DOHH2 (cell line): Measurements from ENCODE around the gene SPAG16.

ENCODE experiments used
- H3F3A ChIP-seq: fragments of 200-600 bp; sonication (generic), shearing (Covaris generic); 2 replicates; pipeline ENCODE4 v1.6.0; 2016; ENCODE audit warnings: antibody characterized with exemption, mild to moderate bottlenecking; ENCODE audit not compliant: control insufficient read depth, insufficient read depth
- H3K27ac ChIP-seq: fragments of 200-600 bp; sonication (generic); 2 replicates; pipeline ENCODE4 v1.5.1; 2014; ENCODE audit warnings: low read depth, mild to moderate bottlenecking, low read length, moderate library complexity
- H3K27me3 ChIP-seq: fragments of 200-600 bp; sonication (generic); 2 replicates; pipeline ENCODE4 v1.6.1; 2014; ENCODE audit warnings: mild to moderate bottlenecking, low read length, mixed read lengths; ENCODE audit not compliant: control insufficient read depth
- H3K36me3 ChIP-seq: fragments of 200-600 bp; sonication (generic); 2 replicates; pipeline ENCODE4 v1.6.1; 2014; ENCODE audit warnings: mild to moderate bottlenecking, low read length, moderate library complexity, mixed read lengths; ENCODE audit not compliant: control insufficient read depth
- H3K4me1 ChIP-seq: fragments of 200-600 bp; sonication (generic); 2 replicates; pipeline ENCODE4 v1.6.1; 2014; ENCODE audit warnings: mild to moderate bottlenecking, low read length, mixed read lengths; ENCODE audit not compliant: control insufficient read depth
- H3K4me2 ChIP-seq: fragments of 200-600 bp; sonication (generic); 2 replicates; pipeline ENCODE4 v1.6.0; 2014; ENCODE audit warnings: mild to moderate bottlenecking, low read length, moderate library complexity
- H3K4me3 ChIP-seq: fragments of 200-600 bp; sonication (generic); 2 replicates; pipeline ENCODE4 v1.5.1; 2014; ENCODE audit warnings: mild to moderate bottlenecking, low read length, mixed read lengths
- H3K79me2 ChIP-seq: fragments of 200-600 bp; sonication (generic); 2 replicates; pipeline ENCODE4 v1.6.1; 2014; ENCODE audit warnings: mild to moderate bottlenecking, low read length, mixed read lengths; ENCODE audit not compliant: control insufficient read depth
- H3K9me2 ChIP-seq: fragments of 200-600 bp; sonication (generic); replicated peaks from 2 replicates; pipeline ENCODE4 v1.6.1; 2014; ENCODE audit warnings: mild to moderate bottlenecking, low read length, mixed read lengths; ENCODE audit not compliant: control insufficient read depth
- H3K9me3 ChIP-seq: fragments of 200-600 bp; sonication (generic); 2 replicates; pipeline ENCODE4 v1.6.1; 2014; ENCODE audit warnings: antibody characterized with exemption, low read length, mixed read lengths; ENCODE audit not compliant: control insufficient read depth, insufficient read depth
- H4K20me1 ChIP-seq: fragments of 200-600 bp; sonication (generic); 2 replicates; pipeline ENCODE4 v1.6.0; 2014; ENCODE audit warnings: low read depth, mild to moderate bottlenecking, antibody characterized with exemption, low read length, moderate library complexity; ENCODE audit not compliant: control insufficient read depth, insufficient read depth
- EZH2phosphoT487 ChIP-seq: fragments of 200-600 bp; sonication (generic); IDR thresholded peaks from 2 replicates; pipeline ENCODE4 v1.6.1; 2017; ENCODE audit warnings: borderline replicate concordance, mild to moderate bottlenecking, antibody characterized with exemption, low read length, moderate library complexity, mixed read lengths
- TF ChIP-seq, protein P1 (sequence below): fragments of 200-600 bp; sonication (generic); IDR thresholded peaks from one replicate; pipeline ENCODE4 v1.5.1; 2014; ENCODE audit warnings: antibody characterized with exemption, mild to moderate bottlenecking, low read depth, low read length; ENCODE audit not compliant: poor library complexity, severe bottlenecking

The SPAG16 gene

DNA sequence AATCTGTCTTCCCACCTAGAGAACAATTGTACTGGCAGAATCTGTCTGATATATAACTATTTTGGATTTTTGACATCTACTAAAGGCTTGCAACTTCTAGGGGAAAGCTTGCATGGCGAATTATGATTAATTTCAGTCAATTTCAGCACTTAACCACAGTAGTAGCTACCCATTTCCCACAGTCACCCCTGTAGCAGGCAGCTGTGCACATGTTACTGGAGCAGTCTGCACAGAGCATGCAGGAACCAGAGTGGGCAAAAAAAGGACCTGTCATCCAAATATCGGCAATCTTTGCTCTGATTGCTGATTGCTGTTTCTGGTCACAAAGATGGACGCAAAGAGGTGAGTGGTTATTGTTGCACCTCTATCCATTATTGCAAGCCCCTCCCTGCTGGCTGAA, 473.3 kb downstream of the SPAG16 start:
- H3K27ac ChIP-seq = no peak overlapping the region
- TF ChIP-seq, protein P1, sequence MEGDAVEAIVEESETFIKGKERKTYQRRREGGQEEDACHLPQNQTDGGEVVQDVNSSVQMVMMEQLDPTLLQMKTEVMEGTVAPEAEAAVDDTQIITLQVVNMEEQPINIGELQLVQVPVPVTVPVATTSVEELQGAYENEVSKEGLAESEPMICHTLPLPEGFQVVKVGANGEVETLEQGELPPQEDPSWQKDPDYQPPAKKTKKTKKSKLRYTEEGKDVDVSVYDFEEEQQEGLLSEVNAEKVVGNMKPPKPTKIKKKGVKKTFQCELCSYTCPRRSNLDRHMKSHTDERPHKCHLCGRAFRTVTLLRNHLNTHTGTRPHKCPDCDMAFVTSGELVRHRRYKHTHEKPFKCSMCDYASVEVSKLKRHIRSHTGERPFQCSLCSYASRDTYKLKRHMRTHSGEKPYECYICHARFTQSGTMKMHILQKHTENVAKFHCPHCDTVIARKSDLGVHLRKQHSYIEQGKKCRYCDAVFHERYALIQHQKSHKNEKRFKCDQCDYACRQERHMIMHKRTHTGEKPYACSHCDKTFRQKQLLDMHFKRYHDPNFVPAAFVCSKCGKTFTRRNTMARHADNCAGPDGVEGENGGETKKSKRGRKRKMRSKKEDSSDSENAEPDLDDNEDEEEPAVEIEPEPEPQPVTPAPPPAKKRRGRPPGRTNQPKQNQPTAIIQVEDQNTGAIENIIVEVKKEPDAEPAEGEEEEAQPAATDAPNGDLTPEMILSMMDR = no peak
- TF ChIP-seq EZH2phosphoT487 = no peak

DNA sequence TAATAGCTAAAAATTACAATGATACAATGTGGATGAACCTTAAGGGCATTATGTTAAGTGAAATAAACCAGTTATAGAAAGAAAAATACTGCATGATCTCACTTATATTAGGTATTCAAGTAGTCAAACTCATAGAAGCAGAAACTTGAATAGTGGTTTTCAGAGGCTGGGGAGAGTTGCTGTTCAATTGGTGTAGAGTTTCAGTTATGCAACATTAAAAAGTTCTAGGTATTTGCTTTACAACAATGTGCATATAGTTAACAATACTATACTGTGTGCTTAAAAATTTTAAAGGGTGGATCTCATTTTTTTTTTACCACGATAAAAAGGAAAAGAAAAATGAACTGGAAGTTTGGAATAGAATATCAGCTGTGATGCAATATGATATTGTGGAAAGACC, 479.1 kb downstream of the SPAG16 start:
- no peaks in the 10 kb centered on the region for H3K27me3 ChIP-seq
- H3K4me2 ChIP-seq = no peak overlapping the region
- H3K4me1 ChIP-seq = no peaks in the 10 kb centered on the region
- H4K20me1 ChIP-seq = no peaks in the 10 kb centered on the region
- no peaks in the 10 kb centered on the region for H3K9me2 ChIP-seq
- no peaks in the 10 kb centered on the region for H3K9me3 ChIP-seq
- H3K27ac ChIP-seq = no peak overlapping the region
- H3K36me3 ChIP-seq = no peaks in the 10 kb centered on the region
- H3K79me2 ChIP-seq = no peaks in the 10 kb centered on the region
- no peak overlapping the region for H3K4me3 ChIP-seq
- TF ChIP-seq, protein P1 = no peak
- no peak for TF ChIP-seq EZH2phosphoT487
- H3F3A ChIP-seq = no peaks in the 10 kb centered on the region

More for the DNA sequence above, 473.3 kb downstream of the SPAG16 start:
- no peaks in the 10 kb centered on the region for H3K36me3 ChIP-seq
- H3K9me3 ChIP-seq = no peaks in the 10 kb centered on the region
- no peaks in the 10 kb centered on the region for H3K79me2 ChIP-seq
- no peak overlapping the region for H3K4me3 ChIP-seq
- no peaks in the 10 kb centered on the region for H3K27me3 ChIP-seq
- peaks cover 2% of the 10 kb centered on the region for H3K4me1 ChIP-seq
- no peaks in the 10 kb centered on the region for H3F3A ChIP-seq
- H4K20me1 ChIP-seq = no peaks in the 10 kb centered on the region
- H3K9me2 ChIP-seq = no peaks in the 10 kb centered on the region
- no peak overlapping the region for H3K4me2 ChIP-seq

DNA sequence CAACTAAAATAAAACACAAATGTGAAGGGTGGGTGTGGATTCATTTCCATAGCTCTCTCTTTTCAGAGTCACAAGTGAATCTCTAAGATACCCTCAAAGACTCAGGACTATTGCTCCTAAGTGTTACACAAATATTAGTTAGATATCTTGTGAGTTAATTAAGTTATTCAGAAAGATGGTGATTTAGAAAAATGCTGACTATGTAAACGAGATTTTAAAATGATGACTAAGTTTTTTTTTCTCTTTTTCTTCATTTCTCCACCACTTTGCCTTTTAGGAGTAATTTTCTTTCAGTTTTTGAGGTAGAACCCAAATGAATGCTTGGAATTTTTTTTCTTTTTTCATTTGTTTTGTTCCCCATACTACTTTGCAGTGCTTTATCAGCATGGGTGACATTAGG, 479.7 kb downstream of the SPAG16 start:
- no peaks in the 10 kb centered on the region for H3K27me3 ChIP-seq
- TF ChIP-seq EZH2phosphoT487 = no peak
- TF ChIP-seq, protein P1 = no peak
- no peaks in the 10 kb centered on the region for H3K9me2 ChIP-seq
- no peak overlapping the region for H3K27ac ChIP-seq
- no peaks in the 10 kb centered on the region for H3K79me2 ChIP-seq
- no peaks in the 10 kb centered on the region for H4K20me1 ChIP-seq
- no peaks in the 10 kb centered on the region for H3F3A ChIP-seq
- no peaks in the 10 kb centered on the region for H3K36me3 ChIP-seq
- no peak overlapping the region for H3K4me3 ChIP-seq
- no peaks in the 10 kb centered on the region for H3K9me3 ChIP-seq
- H3K4me1 ChIP-seq = no peaks in the 10 kb centered on the region
- no peak overlapping the region for H3K4me2 ChIP-seq

DNA sequence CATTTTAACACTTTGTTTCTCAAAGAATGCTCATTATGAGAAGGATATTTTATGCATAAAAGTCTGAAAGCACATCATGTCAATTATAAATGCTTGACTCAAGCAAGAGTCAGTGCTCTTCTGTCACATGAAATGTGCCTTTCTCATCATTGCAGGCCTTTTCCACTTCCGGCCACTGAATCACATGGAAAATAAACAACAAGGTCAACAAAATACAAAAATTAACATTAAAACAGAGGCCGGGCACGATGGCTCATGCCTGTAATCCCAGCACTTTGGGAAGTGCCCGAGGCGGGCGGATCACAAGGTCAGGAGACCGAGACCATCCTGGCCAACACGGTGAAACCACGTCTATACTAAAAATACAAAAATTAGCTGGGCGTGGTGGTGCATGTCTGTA, 480.6 kb downstream of the SPAG16 start:
- Histone ChIP-seq H3F3A (no peaks in the 10 kb centered on the region), H3K9me2 (no peaks in the 10 kb centered on the region), H3K9me3 (no peaks in the 10 kb centered on the region), H3K4me2 (no peak overlapping the region), H3K27ac (no peak overlapping the region), H3K4me3 (no peak overlapping the region), H3K27me3 (no peaks in the 10 kb centered on the region), H3K79me2 (no peaks in the 10 kb centered on the region), H3K36me3 (no peaks in the 10 kb centered on the region), H3K4me1 (no peaks in the 10 kb centered on the region), H4K20me1 (no peaks in the 10 kb centered on the region)
- TF ChIP-seq, protein P1 = no peak
- no peak for TF ChIP-seq EZH2phosphoT487
